ENCODE data around the gene GGT6.

The GGT6 gene

GRCh38 chr17:4604111-4604644, 43.8 kb upstream of the GGT6 start:
- TF ChIP-seq, protein P1, sequence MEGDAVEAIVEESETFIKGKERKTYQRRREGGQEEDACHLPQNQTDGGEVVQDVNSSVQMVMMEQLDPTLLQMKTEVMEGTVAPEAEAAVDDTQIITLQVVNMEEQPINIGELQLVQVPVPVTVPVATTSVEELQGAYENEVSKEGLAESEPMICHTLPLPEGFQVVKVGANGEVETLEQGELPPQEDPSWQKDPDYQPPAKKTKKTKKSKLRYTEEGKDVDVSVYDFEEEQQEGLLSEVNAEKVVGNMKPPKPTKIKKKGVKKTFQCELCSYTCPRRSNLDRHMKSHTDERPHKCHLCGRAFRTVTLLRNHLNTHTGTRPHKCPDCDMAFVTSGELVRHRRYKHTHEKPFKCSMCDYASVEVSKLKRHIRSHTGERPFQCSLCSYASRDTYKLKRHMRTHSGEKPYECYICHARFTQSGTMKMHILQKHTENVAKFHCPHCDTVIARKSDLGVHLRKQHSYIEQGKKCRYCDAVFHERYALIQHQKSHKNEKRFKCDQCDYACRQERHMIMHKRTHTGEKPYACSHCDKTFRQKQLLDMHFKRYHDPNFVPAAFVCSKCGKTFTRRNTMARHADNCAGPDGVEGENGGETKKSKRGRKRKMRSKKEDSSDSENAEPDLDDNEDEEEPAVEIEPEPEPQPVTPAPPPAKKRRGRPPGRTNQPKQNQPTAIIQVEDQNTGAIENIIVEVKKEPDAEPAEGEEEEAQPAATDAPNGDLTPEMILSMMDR (IDR thresholded peaks at IDR 0.05; ENCODE audit: unreplicated experiment in 3 of 3) = no peak
- H3K4me1 Mint-ChIP-seq = peaks cover 81% of the 10 kb centered on the region
- H3K36me3 Mint-ChIP-seq (ENCODE audit: low read depth) = peaks cover 22% of the 10 kb centered on the region
- H3K27me3 Mint-ChIP-seq (ENCODE audit: low read depth) = peaks cover 4% of the 10 kb centered on the region
- peak overlapping the region; percentile 93 to 98 (median 97) for H3K27ac Mint-ChIP-seq
- H3K4me3 Mint-ChIP-seq = peak overlapping the region; percentile 29 to 70 (median 38)
- H3K9me3 Mint-ChIP-seq = no peaks in the 10 kb centered on the region

DNA sequence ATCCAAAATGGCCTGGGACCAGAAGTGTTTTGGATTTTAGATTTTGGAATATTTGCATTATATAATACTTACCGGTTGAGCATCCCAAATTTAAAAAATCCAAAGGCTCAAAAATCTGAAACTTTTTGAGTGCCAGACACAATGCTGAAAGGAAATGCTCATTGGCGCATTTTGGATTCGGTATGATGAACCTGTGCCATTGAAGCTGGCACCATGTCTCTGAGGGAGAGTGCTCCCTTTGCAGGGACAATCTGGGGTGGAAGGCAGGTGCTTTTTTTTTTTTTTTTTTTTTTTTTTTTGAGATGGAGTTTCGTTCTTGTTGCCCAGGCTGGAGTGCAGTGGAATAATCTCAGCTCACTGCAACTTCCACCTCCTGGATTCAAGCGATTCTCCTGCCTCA, 41.7 kb upstream of the GGT6 start:
- no peaks in the 10 kb centered on the region for H3K9me3 Mint-ChIP-seq
- H3K36me3 Mint-ChIP-seq (ENCODE audit: low read depth) = peaks cover 15% of the 10 kb centered on the region
- peaks cover 4% of the 10 kb centered on the region for H3K27me3 Mint-ChIP-seq (ENCODE audit: low read depth)
- H3K4me3 Mint-ChIP-seq = no peak overlapping the region
- TF ChIP-seq, protein P1 (IDR thresholded peaks at IDR 0.05; ENCODE audit: unreplicated experiment in 3 of 3) = no peak
- H3K4me1 Mint-ChIP-seq = peaks cover 75% of the 10 kb centered on the region
- H3K27ac Mint-ChIP-seq = peak overlapping the region; percentile 59 to 97 (median 61)

- no peaks in the 10 kb centered on the region for H3K9me3 Mint-ChIP-seq
- H3K27ac Mint-ChIP-seq = peak overlapping the region in 1 of 3 experiments; percentile 96
- TF ChIP-seq, protein P1 (IDR thresholded peaks at IDR 0.05; ENCODE audit: unreplicated experiment in 3 of 3) = no peak
- H3K4me1 Mint-ChIP-seq = peaks cover 74% of the 10 kb centered on the region
- peaks cover 4% of the 10 kb centered on the region for H3K27me3 Mint-ChIP-seq (ENCODE audit: low read depth)
- peaks cover 15% of the 10 kb centered on the region for H3K36me3 Mint-ChIP-seq (ENCODE audit: low read depth)
- no peak overlapping the region for H3K4me3 Mint-ChIP-seq
Measured at GRCh38 chr17:4601326-4601725, 40.9 kb upstream of the GGT6 start.

- peaks cover 70% of the 10 kb centered on the region for H3K4me1 Mint-ChIP-seq
- H3K9me3 Mint-ChIP-seq = no peaks in the 10 kb centered on the region
- peaks cover 4% of the 10 kb centered on the region for H3K27me3 Mint-ChIP-seq (ENCODE audit: low read depth)
- TF ChIP-seq, protein P1 (IDR thresholded peaks at IDR 0.05; ENCODE audit: unreplicated experiment in 3 of 3) = peak in 1 of 3 experiments; percentile 15
- peaks cover 15% of the 10 kb centered on the region for H3K36me3 Mint-ChIP-seq (ENCODE audit: low read depth)
- peak overlapping the region in 2 of 3 experiments; percentile 56 to 59 for H3K4me3 Mint-ChIP-seq
- peak overlapping the region; percentile 96 to 98 (median 97) for H3K27ac Mint-ChIP-seq
Measured at GRCh38 chr17:4600563-4600962, 40.2 kb upstream of the GGT6 start.

- TF ChIP-seq, protein P1 (IDR thresholded peaks at IDR 0.05; ENCODE audit: unreplicated experiment in 3 of 3) = no peak
- H3K4me3 Mint-ChIP-seq = peak overlapping the region; percentile 63 to 69 (median 66)
- peaks cover 62% of the 10 kb centered on the region for H3K4me1 Mint-ChIP-seq
Measured at GRCh38 chr17:4599505-4600281, 39.3 kb upstream of the GGT6 start.

More at GRCh38 chr17:4599505-4600281, 39.3 kb upstream of the GGT6 start:
- Mint-ChIP-seq H3K27me3 (ENCODE audit: low read depth) (peaks cover 4% of the 10 kb centered on the region), H3K9me3 (no peaks in the 10 kb centered on the region), H3K36me3 (ENCODE audit: low read depth) (peaks cover 18% of the 10 kb centered on the region), H3K27ac (peak overlapping the region; percentile 96 to 98 (median 97))
